Measurements from ENCODE around the gene LIPG.

Gene LIPG

GRCh38 chr18:49529596-49529995 is 32.3 kb upstream of the LIPG start:
- FAIRE-seq (no peak), DNase-seq (ENCODE audit: insufficient read length, low spot score) (no peak)
- TF ChIP-seq CTCF (IDR thresholded peaks at IDR 0.05; ENCODE audit: insufficient read depth, missing control alignments): no peak

DNA sequence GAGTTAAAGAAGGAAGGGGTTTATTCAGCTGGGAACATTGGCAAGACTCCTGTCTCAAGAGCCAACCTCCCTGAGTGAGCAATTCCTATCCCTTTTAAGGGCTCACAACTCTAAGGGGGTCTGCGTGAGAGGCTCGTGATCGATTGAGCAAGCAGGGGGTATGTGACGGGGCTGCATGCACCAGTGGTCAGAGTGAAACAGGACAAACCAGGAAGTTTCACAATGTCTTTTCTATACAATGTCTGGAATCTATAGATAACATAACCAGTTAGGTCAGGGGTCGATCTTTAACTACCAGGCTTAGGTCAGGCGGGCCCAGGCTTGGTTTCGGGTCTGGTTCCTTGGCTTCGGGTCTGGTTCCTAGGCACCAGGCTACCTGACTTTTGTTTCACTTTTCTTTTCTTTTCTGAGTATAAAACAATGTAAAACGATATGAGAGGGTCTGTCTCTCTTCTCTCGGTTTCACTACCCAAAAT is 30.1 kb upstream of the LIPG start:
- FAIRE-seq (no peak), DNase-seq (ENCODE audit: insufficient read length, low spot score) (no peak)
- TF ChIP-seq CTCF (IDR thresholded peaks at IDR 0.05; ENCODE audit: insufficient read depth, missing control alignments): no peak

GRCh38 chr18:49534846-49535601 is 26.8 kb upstream of the LIPG start:
- no peak for TF ChIP-seq CTCF (IDR thresholded peaks at IDR 0.05; ENCODE audit: insufficient read depth, missing control alignments)
- DNase-seq (ENCODE audit: insufficient read length, low spot score) (no peak), FAIRE-seq (no peak)

GRCh38 chr18:49537232-49537896 is 24.5 kb upstream of the LIPG start:
- DNase-seq (ENCODE audit: insufficient read length, low spot score) (no peak), FAIRE-seq (no peak)
- no peak for TF ChIP-seq CTCF (IDR thresholded peaks at IDR 0.05; ENCODE audit: insufficient read depth, missing control alignments)

- TF ChIP-seq CTCF (IDR thresholded peaks at IDR 0.05; ENCODE audit: insufficient read depth, missing control alignments): no peak
- no peak for DNase-seq (ENCODE audit: insufficient read length, low spot score)
- FAIRE-seq: no peak
Observed at GRCh38 chr18:49544362-49544761, 17.5 kb upstream of the LIPG start.

DNA sequence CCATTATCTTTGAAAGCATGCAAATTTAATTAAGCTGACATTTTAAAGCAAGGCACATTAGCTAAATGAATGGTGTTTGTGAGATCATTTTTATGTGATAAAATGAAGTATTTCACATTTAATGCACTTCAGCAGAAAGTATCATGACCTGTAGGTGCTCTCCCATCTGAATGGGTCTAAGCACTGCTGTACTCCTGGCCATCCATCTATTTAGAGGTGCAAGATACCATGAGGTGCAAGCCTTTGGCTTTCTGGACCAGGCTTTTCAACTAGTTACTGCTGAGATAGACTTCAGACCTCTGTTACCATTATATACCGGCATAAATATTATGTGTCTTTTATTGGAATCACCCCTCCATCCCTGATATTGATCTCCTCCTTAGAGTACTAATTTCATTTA is 15.6 kb upstream of the LIPG start:
- DNase-seq (ENCODE audit: insufficient read length, low spot score) (no peak), FAIRE-seq (no peak)
- TF ChIP-seq CTCF (IDR thresholded peaks at IDR 0.05; ENCODE audit: insufficient read depth, missing control alignments): no peak

GRCh38 chr18:49546719-49547273 is 15.1 kb upstream of the LIPG start:
- no peak for FAIRE-seq

More at GRCh38 chr18:49546719-49547273, 15.1 kb upstream of the LIPG start:
- DNase-seq (ENCODE audit: insufficient read length, low spot score): no peak
- TF ChIP-seq CTCF (IDR thresholded peaks at IDR 0.05; ENCODE audit: insufficient read depth, missing control alignments): no peak
